ENCODE measurements around the gene CIC.

- no peak for TF ChIP-seq POLR2A (IDR thresholded peaks at IDR 0.05; ENCODE audit: low read depth, low read length)
- TF ChIP-seq POLR2AphosphoS5 (IDR thresholded peaks at IDR 0.05; ENCODE audit: low read depth, low read length), result no peak
- TF ChIP-seq TAF1 (IDR thresholded peaks at IDR 0.05; ENCODE audit: low read depth, low read length), result no peak
Measured at GRCh38 chr19:42244347-42245220, 24.5 kb upstream of the CIC start.
